Aorta (tissue), 5 donors: ENCODE measurements around the gene NDUFB10. TPM values are rescaled to one million over a fixed set of nuclear protein-coding genes. Genes with fewer than 3 reads are reported as not detected.

Experiments used
- ATAC-seq: fragments of 200-7000 bp; cut with Tn5 transposase; one replicate; pipeline ENCODE4 v1.9.1; 2022; ENCODE audit warnings: moderate library complexity; ENCODE audit not compliant: low FRiP score
- DNase-seq, 2 donors: peaks; one replicate each; pipeline ENCODE4 v3.0.0-alpha.2; 2020
- H3K27ac ChIP-seq, 2 donors: one replicate each; pipeline ENCODE4 v1.5.1; 2013; ENCODE audit warnings: low read length in 2 of 2, mild to moderate bottlenecking in 2 of 2, moderate library complexity in 2 of 2, control low read depth in 1 of 2, inconsistent platforms in 1 of 2, low read depth in 1 of 2
- H3K27me3 ChIP-seq, 2 donors: one replicate each; pipeline ENCODE4 v1.6.1; 2013; ENCODE audit warnings: control low read depth in 1 of 2, low read length in 1 of 2, mild to moderate bottlenecking in 1 of 2, moderate library complexity in 1 of 2; ENCODE audit not compliant: insufficient read depth in 2 of 2, control insufficient read depth in 1 of 2
- H3K36me3 ChIP-seq, 2 donors: one replicate each; pipeline ENCODE4 v1.6.1; 2013; ENCODE audit warnings: control low read depth in 1 of 2, low read length in 1 of 2, mild to moderate bottlenecking in 1 of 2; ENCODE audit not compliant: insufficient read depth in 2 of 2, control insufficient read depth in 1 of 2
- H3K4me1 ChIP-seq, 2 donors: one replicate each; pipeline ENCODE4 v1.6.1; 2013; ENCODE audit warnings: low read length in 2 of 2, control low read depth in 1 of 2, mild to moderate bottlenecking in 1 of 2, moderate library complexity in 1 of 2; ENCODE audit not compliant: insufficient read depth in 2 of 2, control insufficient read depth in 1 of 2
- H3K4me3 ChIP-seq, 2 donors: one replicate each; pipeline ENCODE4 v1.5.1; 2013; ENCODE audit warnings: low read length in 2 of 2, control low read depth in 1 of 2, mild to moderate bottlenecking in 1 of 2
- H3K9me3 ChIP-seq: one replicate; pipeline ENCODE4 v1.6.1; 2013; ENCODE audit warnings: mild to moderate bottlenecking, low read length; ENCODE audit not compliant: control insufficient read depth
- WGBS, 2 donors: extraction: QIAGEN DNeasy Blood & Tissue Kit; methylation state at CpG; one replicate each; pipeline ENCODE4 v1.1.7; 2013; 5-methylcytosine and 5-hydroxymethylcytosine counted together
- intact Hi-C, 2 donors: fragments of 100-400 bp; cut with DNase I; formaldehyde crosslinking; loops; one replicate each; pipeline versions ENCODE4 v1.14.2 to v1.15.0; 2022
- long read RNA-seq, 2 donors: library from polyadenylated mRNA; unstranded; transcript quantifications; one replicate each; pipeline ENCODE4 v2.0.0, GENCODE V29; 2020 to 2021
- polyA plus RNA-seq, 2 donors: library from polyadenylated mRNA; stranded (reverse); fragments of 200-250 nt; gene quantifications; one replicate each; pipeline ENCODE4 v1.2.3, GENCODE V29; 2013
- total RNA-seq, 2 donors: library from RNA; stranded (reverse); fragmentation: NEBNext Ultra II Directional; extraction: Animal tissue kit (Norgen Biotek cat#: 25700); gene quantifications; one replicate each; pipeline ENCODE4 v1.2.1, GENCODE V29; 2021
- donor health status: healthy with polysubstance abuse.
- donor health status: Bipolar disorder and iron deficiency.
- donor health status: DM: no; HTN: no; CAD: no.
- donor health status: DM: no; HTN: no; CAD: no.
- donor health status: DM: yes; HTN: yes; CAD: no.

The NDUFB10 gene
- 10 to 100 TPM; 80.5 to 88.1 TPM for total RNA-seq
- 100 to 1,000 TPM; 178 to 268 TPM for polyA plus RNA-seq
- long read RNA-seq, donor 1, transcript NDUFB10-201 (4 exons, 705 nt), result major isoform, 28 of 34 reads
- long read RNA-seq, donor 1, partial matches to known transcripts, result 4 of 34 reads
- long read RNA-seq, donor 1, other reads (novel, unspliced or antisense), result 2 of 34 reads
- long read RNA-seq, donor 2, transcript NDUFB10-201 (4 exons, 705 nt), result major isoform, 19 of 23 reads
- long read RNA-seq, donor 2, partial matches to known transcripts, result 0 of 23 reads
- long read RNA-seq, donor 2, other reads (novel, unspliced or antisense), result 2 of 23 reads

- 0 to 1% methylated on average over 73 to 79 of the region's 79 CpGs for WGBS, 2 donors
- intact Hi-C loops, result no loop called here
- peak; percentile 96 to 99 for DNase-seq
- Histone ChIP-seq H3K9me3 (no peaks in the 10 kb centered on the region), H3K4me1 (no peaks in the 10 kb centered on the region), H3K36me3 (peaks cover 0 to 4% of the 10 kb centered on the region in 2 donors), H3K27me3 (no peaks in the 10 kb centered on the region), H3K27ac (peak within 1 kb of the TSS in 1 of 2 donors; percentile 49), H3K4me3 (peak within 1 kb of the TSS; percentile 72 to 73)
- peak; percentile 94 for ATAC-seq
Observed at GRCh38 chr16:1959269-1960039, at the start of gene NDUFB10. TSS of gene NDUFB10 (plus strand) at chr16:1959538. CDS start at chr16:1959625, 87 bp downstream.

- ATAC-seq (no peak), DNase-seq (peak in 1 of 2 donors; percentile 54)
- no peaks in the 10 kb centered on the region for H3K4me1 ChIP-seq
- intact Hi-C loops, result no loop called here
- no peaks in the 10 kb centered on the region for H3K27me3 ChIP-seq
- 75% methylated on average over 18 of the region's 18 CpGs for WGBS, 2 donors
- no peak overlapping the region for H3K4me3 ChIP-seq
- H3K36me3 ChIP-seq, result no peaks in the 10 kb centered on the region
- H3K9me3 ChIP-seq, result no peaks in the 10 kb centered on the region
- no peak overlapping the region for H3K27ac ChIP-seq
Observed at GRCh38 chr16:1909561-1910231, 49.6 kb upstream of the NDUFB10 start.

GRCh38 chr16:1911467-1912214 lies 47.7 kb upstream of the NDUFB10 start:
- H3K27me3 ChIP-seq, result no peaks in the 10 kb centered on the region
- 89 to 91% methylated on average over 57 to 59 of the region's 59 CpGs for WGBS, 2 donors

GRCh38 chr16:1912215-1912543 lies 47.2 kb upstream of the NDUFB10 start:
- DNase-seq, result no peak
- intact Hi-C loops, result no loop called here
- 82 to 83% methylated on average over 16 to 17 of the region's 17 CpGs for WGBS, 2 donors
- Histone ChIP-seq H3K27me3 (no peaks in the 10 kb centered on the region), H3K4me3 (no peak overlapping the region), H3K4me1 (no peaks in the 10 kb centered on the region), H3K9me3 (no peaks in the 10 kb centered on the region), H3K36me3 (no peaks in the 10 kb centered on the region), H3K27ac (no peak overlapping the region)
- ATAC-seq, result no peak

More at GRCh38 chr16:1911467-1912214, 47.7 kb upstream of the NDUFB10 start:
- H3K4me1 ChIP-seq, result no peaks in the 10 kb centered on the region
- H3K9me3 ChIP-seq, result no peaks in the 10 kb centered on the region
- intact Hi-C loops, result no loop called here
- H3K36me3 ChIP-seq, result no peaks in the 10 kb centered on the region
- no peak overlapping the region for H3K27ac ChIP-seq
- DNase-seq (peak in 1 of 2 donors; percentile 73), ATAC-seq (no peak)
- no peak overlapping the region for H3K4me3 ChIP-seq

- no peak overlapping the region for H3K4me3 ChIP-seq
- H3K36me3 ChIP-seq, result no peaks in the 10 kb centered on the region
- H3K27ac ChIP-seq, result no peak overlapping the region
- DNase-seq, result peak in 1 of 2 donors; percentile 63
- H3K9me3 ChIP-seq, result no peaks in the 10 kb centered on the region
- WGBS, 2 donors, result 35 to 41% methylated on average over 21 of the region's 21 CpGs
- intact Hi-C loops, result no loop called here
- H3K4me1 ChIP-seq, result no peaks in the 10 kb centered on the region
- no peaks in the 10 kb centered on the region for H3K27me3 ChIP-seq
- no peak for ATAC-seq
Observed at GRCh38 chr16:1913327-1914083, 45.8 kb upstream of the NDUFB10 start.

GRCh38 chr16:1914084-1914608 lies 45.2 kb upstream of the NDUFB10 start:
- Histone ChIP-seq H3K4me3 (no peak overlapping the region), H3K4me1 (no peaks in the 10 kb centered on the region), H3K36me3 (no peaks in the 10 kb centered on the region), H3K27me3 (no peaks in the 10 kb centered on the region), H3K27ac (no peak overlapping the region), H3K9me3 (no peaks in the 10 kb centered on the region)
- 30 to 35% methylated on average over 15 of the region's 15 CpGs for WGBS, 2 donors
- ATAC-seq (no peak), DNase-seq (peak in 1 of 2 donors; percentile 59)
- intact Hi-C loops, result no loop called here

GRCh38 chr16:1914988-1915387 lies 44.4 kb upstream of the NDUFB10 start:
- WGBS, 2 donors, result 35 to 37% methylated on average over 8 of the region's 8 CpGs
- H3K36me3 ChIP-seq, result no peaks in the 10 kb centered on the region
- ATAC-seq, result no peak
- H3K4me1 ChIP-seq, result no peaks in the 10 kb centered on the region
- intact Hi-C loops, result no loop called here
- H3K9me3 ChIP-seq, result no peaks in the 10 kb centered on the region
- no peak for DNase-seq
- H3K27me3 ChIP-seq, result no peaks in the 10 kb centered on the region
- H3K27ac ChIP-seq, result no peak overlapping the region
- no peak overlapping the region for H3K4me3 ChIP-seq
